ENCODE data around the gene BRAT1. TPM values are rescaled to one million over a fixed set of nuclear protein-coding genes. Genes with fewer than 3 reads are reported as not detected.

BRAT1 gene
- total and polyA plus RNA-seq, 2 experiments from 2014 or later, result 32.5 to 76.8 TPM

DNA sequence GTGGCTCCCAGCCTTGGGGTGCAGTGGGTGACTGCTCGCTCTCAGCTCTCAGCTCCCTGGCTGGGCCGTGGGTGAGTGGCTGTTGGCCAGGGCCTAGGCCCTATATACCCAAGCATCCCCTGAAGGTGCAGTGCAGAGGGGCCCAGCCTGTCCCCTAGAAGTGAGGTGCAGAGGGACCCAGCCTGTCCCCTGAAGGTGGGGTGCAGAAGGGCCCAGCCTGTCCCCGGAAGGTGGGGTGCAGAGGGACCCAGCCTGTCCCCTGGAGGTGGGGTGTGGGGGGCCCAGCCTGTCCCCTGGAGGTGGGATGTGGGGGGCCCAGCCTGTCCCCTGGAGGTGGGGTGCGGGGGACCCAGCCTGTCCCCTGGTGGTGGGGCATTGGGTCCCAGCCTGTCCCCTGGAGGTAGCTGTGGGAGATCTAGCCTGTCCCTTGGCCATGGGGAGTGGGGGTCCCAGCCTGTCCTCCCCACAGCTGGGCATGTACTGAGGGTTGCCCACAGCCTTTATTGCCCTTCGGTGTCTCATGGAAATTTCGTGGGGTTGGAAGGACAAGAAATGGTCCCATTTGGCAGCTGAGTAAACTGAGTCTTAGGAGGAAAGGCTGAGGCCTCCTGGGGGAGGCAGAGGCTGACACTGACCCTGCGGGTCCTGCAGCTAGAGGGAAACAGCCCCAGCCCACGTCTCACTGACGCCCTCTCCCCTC lies 53.2 kb downstream of the BRAT1 start:
- Histone ChIP-seq H4K20me1 (replicated peaks; ENCODE audit: insufficient read depth) (no peaks in the 10 kb centered on the region), H3K4me2 (no peak overlapping the region), H3K79me2 (replicated peaks; ENCODE audit: insufficient read depth) (no peaks in the 10 kb centered on the region), H3K36me3 (ENCODE audit: insufficient read depth) (no peaks in the 10 kb centered on the region), H3K4me1 (ENCODE audit: insufficient read depth) (peaks cover 13% of the 10 kb centered on the region; the same call in 1 of the 2 replicates), H3K27ac (ENCODE audit: low read depth) (no peak overlapping the region), H3F3A (replicated peaks; ENCODE audit: low read depth) (0 out of 2 replicates have a peak, but pooled peaks cover 3% of the 10 kb centered on the region), H3K9me2 (ENCODE audit: insufficient read depth) (no peaks in the 10 kb centered on the region), H3K4me3 (no peak overlapping the region), H3K27me3 (ENCODE audit: insufficient read depth) (no peaks in the 10 kb centered on the region), H2AFZ (no peak overlapping the region)
- TF ChIP-seq CREB1 (CRISPR knock-in tag; IDR thresholded peaks at IDR 0.05; ENCODE audit: low read depth) (no peak), POLR2AphosphoS5 (IDR thresholded peaks at IDR 0.05; ENCODE audit: low read depth) (no peak), ZNF114 (CRISPR knock-in tag; IDR thresholded peaks at IDR 0.05) (no peak), ZNF331 (CRISPR knock-in tag; IDR thresholded peaks at IDR 0.05; ENCODE audit: low read depth) (no peak), STAT1 (IDR thresholded peaks at IDR 0.05; ENCODE audit: unreplicated experiment) (no peak), NANOG (IDR thresholded peaks at IDR 0.05; ENCODE audit: borderline replicate concordance) (no peak)
- TF ChIP-seq, protein P1, sequence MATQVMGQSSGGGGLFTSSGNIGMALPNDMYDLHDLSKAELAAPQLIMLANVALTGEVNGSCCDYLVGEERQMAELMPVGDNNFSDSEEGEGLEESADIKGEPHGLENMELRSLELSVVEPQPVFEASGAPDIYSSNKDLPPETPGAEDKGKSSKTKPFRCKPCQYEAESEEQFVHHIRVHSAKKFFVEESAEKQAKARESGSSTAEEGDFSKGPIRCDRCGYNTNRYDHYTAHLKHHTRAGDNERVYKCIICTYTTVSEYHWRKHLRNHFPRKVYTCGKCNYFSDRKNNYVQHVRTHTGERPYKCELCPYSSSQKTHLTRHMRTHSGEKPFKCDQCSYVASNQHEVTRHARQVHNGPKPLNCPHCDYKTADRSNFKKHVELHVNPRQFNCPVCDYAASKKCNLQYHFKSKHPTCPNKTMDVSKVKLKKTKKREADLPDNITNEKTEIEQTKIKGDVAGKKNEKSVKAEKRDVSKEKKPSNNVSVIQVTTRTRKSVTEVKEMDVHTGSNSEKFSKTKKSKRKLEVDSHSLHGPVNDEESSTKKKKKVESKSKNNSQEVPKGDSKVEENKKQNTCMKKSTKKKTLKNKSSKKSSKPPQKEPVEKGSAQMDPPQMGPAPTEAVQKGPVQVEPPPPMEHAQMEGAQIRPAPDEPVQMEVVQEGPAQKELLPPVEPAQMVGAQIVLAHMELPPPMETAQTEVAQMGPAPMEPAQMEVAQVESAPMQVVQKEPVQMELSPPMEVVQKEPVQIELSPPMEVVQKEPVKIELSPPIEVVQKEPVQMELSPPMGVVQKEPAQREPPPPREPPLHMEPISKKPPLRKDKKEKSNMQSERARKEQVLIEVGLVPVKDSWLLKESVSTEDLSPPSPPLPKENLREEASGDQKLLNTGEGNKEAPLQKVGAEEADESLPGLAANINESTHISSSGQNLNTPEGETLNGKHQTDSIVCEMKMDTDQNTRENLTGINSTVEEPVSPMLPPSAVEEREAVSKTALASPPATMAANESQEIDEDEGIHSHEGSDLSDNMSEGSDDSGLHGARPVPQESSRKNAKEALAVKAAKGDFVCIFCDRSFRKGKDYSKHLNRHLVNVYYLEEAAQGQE (IDR thresholded peaks at IDR 0.05; ENCODE audit: unreplicated experiment), result no peak
- TF ChIP-seq, protein P2, sequence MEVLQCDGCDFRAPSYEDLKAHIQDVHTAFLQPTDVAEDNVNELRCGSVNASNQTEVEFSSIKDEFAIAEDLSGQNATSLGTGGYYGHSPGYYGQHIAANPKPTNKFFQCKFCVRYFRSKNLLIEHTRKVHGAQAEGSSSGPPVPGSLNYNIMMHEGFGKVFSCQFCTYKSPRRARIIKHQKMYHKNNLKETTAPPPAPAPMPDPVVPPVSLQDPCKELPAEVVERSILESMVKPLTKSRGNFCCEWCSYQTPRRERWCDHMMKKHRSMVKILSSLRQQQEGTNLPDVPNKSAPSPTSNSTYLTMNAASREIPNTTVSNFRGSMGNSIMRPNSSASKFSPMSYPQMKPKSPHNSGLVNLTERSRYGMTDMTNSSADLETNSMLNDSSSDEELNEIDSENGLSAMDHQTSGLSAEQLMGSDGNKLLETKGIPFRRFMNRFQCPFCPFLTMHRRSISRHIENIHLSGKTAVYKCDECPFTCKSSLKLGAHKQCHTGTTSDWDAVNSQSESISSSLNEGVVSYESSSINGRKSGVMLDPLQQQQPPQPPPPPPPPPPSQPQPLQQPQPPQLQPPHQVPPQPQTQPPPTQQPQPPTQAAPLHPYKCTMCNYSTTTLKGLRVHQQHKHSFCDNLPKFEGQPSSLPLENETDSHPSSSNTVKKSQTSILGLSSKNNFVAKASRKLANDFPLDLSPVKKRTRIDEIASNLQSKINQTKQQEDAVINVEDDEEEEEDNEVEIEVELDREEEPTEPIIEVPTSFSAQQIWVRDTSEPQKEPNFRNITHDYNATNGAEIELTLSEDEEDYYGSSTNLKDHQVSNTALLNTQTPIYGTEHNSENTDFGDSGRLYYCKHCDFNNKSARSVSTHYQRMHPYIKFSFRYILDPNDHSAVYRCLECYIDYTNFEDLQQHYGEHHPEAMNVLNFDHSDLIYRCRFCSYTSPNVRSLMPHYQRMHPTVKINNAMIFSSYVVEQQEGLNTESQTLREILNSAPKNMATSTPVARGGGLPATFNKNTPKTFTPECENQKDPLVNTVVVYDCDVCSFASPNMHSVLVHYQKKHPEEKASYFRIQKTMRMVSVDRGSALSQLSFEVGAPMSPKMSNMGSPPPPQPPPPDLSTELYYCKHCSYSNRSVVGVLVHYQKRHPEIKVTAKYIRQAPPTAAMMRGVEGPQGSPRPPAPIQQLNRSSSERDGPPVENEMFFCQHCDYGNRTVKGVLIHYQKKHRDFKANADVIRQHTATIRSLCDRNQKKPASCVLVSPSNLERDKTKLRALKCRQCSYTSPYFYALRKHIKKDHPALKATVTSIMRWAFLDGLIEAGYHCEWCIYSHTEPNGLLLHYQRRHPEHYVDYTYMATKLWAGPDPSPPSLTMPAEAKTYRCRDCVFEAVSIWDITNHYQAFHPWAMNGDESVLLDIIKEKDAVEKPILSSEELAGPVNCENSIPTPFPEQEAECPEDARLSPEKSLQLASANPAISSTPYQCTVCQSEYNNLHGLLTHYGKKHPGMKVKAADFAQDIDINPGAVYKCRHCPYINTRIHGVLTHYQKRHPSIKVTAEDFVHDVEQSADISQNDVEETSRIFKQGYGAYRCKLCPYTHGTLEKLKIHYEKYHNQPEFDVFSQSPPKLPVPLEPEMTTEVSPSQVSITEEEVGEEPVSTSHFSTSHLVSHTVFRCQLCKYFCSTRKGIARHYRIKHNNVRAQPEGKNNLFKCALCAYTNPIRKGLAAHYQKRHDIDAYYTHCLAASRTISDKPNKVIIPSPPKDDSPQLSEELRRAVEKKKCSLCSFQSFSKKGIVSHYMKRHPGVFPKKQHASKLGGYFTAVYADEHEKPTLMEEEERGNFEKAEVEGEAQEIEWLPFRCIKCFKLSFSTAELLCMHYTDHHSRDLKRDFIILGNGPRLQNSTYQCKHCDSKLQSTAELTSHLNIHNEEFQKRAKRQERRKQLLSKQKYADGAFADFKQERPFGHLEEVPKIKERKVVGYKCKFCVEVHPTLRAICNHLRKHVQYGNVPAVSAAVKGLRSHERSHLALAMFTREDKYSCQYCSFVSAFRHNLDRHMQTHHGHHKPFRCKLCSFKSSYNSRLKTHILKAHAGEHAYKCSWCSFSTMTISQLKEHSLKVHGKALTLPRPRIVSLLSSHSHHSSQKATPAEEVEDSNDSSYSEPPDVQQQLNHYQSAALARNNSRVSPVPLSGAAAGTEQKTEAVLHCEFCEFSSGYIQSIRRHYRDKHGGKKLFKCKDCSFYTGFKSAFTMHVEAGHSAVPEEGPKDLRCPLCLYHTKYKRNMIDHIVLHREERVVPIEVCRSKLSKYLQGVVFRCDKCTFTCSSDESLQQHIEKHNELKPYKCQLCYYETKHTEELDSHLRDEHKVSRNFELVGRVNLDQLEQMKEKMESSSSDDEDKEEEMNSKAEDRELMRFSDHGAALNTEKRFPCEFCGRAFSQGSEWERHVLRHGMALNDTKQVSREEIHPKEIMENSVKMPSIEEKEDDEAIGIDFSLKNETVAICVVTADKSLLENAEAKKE (CRISPR knock-in tag; IDR thresholded peaks at IDR 0.05), result no peak
- TF ChIP-seq, protein P3, sequence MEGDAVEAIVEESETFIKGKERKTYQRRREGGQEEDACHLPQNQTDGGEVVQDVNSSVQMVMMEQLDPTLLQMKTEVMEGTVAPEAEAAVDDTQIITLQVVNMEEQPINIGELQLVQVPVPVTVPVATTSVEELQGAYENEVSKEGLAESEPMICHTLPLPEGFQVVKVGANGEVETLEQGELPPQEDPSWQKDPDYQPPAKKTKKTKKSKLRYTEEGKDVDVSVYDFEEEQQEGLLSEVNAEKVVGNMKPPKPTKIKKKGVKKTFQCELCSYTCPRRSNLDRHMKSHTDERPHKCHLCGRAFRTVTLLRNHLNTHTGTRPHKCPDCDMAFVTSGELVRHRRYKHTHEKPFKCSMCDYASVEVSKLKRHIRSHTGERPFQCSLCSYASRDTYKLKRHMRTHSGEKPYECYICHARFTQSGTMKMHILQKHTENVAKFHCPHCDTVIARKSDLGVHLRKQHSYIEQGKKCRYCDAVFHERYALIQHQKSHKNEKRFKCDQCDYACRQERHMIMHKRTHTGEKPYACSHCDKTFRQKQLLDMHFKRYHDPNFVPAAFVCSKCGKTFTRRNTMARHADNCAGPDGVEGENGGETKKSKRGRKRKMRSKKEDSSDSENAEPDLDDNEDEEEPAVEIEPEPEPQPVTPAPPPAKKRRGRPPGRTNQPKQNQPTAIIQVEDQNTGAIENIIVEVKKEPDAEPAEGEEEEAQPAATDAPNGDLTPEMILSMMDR (conservative IDR thresholded peaks at IDR 0.05; ENCODE audit: low read depth in 2 of 2), result no peak
- Mint-ChIP-seq H3K27ac (no peak overlapping the region), H3K9me3 (no peaks in the 10 kb centered on the region), H3K4me3 (no peak overlapping the region), H3K36me3 (ENCODE audit: low read depth) (no peaks in the 10 kb centered on the region; the same call in 2 of the 3 replicates), H3K4me1 (peaks cover 31% of the 10 kb centered on the region), H3K27me3 (ENCODE audit: insufficient read depth, low read depth, poor library complexity) (peaks cover 13% of the 10 kb centered on the region)
- DNase-seq (ENCODE audit: low spot score), result no peak
- no peak for ATAC-seq
